B cell (primary cell): ENCODE measurements around the gene RTN4RL1. TPM values are rescaled to one million over a fixed set of nuclear protein-coding genes. Genes with fewer than 3 reads are reported as not detected.

Experiments
- ATAC-seq: fragments of 200-7000 bp; cut with Tn5 transposase; one replicate; pipeline ENCODE4 v1.10.0; 2021; ENCODE audit warnings: low read depth, mild to moderate bottlenecking, moderate number of reproducible peaks, moderate library complexity
- CTCF ChIA-PET: fragments of 350-600 bp; sonication (Branson Sonifier 250); formaldehyde crosslinking; loops from one replicate; lab custom pipeline; 2021; ENCODE audit warnings: antibody characterized with exemption, inconsistent platforms; lab: Charles Lee
- POLR2A ChIA-PET: fragments of 350-600 bp; sonication (Branson Sonifier 250); formaldehyde crosslinking; loops from one replicate; lab custom pipeline; 2021; ENCODE audit warnings: antibody characterized with exemption; lab: Charles Lee
- DNase-seq: peaks from one replicate; pipeline ENCODE4 v3.0.0; 2013
- H2AFZ ChIP-seq: 2 replicates; pipeline ENCODE4 v1.6.1; 2012; ENCODE audit warnings: mild to moderate bottlenecking, low read depth, low read length; ENCODE audit not compliant: insufficient read depth, poor library complexity, severe bottlenecking
- H3K27ac ChIP-seq, 2 donors: 1 replicate in 1 of 2; 2 replicates in 1 of 2; pipeline ENCODE4 v1.5.1; 2012 to 2013; ENCODE audit warnings: low read length in 2 of 2, mild to moderate bottlenecking in 2 of 2, moderate library complexity in 1 of 2
- H3K27me3 ChIP-seq, 4 experiments: fragments of 200-600 bp in 1 of 4; sonication (generic) in 1 of 4; replicated peaks in 1 of 4; 1 replicate in 2 of 4; 2 replicates in 2 of 4; pipeline versions ENCODE4 v1.6.1 to v1.7.0; 2013 to 2016; ENCODE audit warnings: low read length in 3 of 4, mild to moderate bottlenecking in 2 of 4, mixed read lengths in 1 of 4, moderate library complexity in 1 of 4; ENCODE audit not compliant: insufficient read depth in 4 of 4, control insufficient read depth in 3 of 4; ENCODE audit errors: control extremely low read depth in 1 of 4
- H3K36me3 ChIP-seq, 2 experiments: replicated peaks in 1 of 2; 1 replicate in 1 of 2; 2 replicates in 1 of 2; pipeline versions ENCODE4 v1.6.1 to v1.7.1; 2013; ENCODE audit warnings: low read length in 1 of 2; ENCODE audit not compliant: insufficient read depth in 2 of 2, control insufficient read depth in 1 of 2; ENCODE audit errors: control extremely low read depth in 1 of 2, extremely low read depth in 1 of 2
- H3K4me1 ChIP-seq, 2 donors: fragments of 200-600 bp in 1 of 2; sonication (generic) in 1 of 2; 1 replicate in 1 of 2; 2 replicates in 1 of 2; pipeline versions ENCODE4 v1.5.1 to v1.6.1; 2013 to 2017; ENCODE audit warnings: low read length in 2 of 2; ENCODE audit not compliant: control insufficient read depth in 2 of 2, insufficient read depth in 2 of 2
- H3K4me2 ChIP-seq: replicated peaks from 2 replicates; pipeline ENCODE3; 2012; ENCODE audit warnings: mild to moderate bottlenecking, low read depth, low read length; ENCODE audit not compliant: poor library complexity, severe bottlenecking
- H3K4me3 ChIP-seq, 5 experiments: fragments of 200-600 bp in 1 of 5; sonication (generic) in 1 of 5; 1 replicate in 3 of 5; 2 replicates in 2 of 5; pipeline versions ENCODE4 v1.5.1 to v1.7.0; 2011 to 2016; ENCODE audit warnings: low read length in 4 of 5, mild to moderate bottlenecking in 4 of 5, low read depth in 2 of 5, control low read depth in 1 of 5, moderate library complexity in 1 of 5; ENCODE audit not compliant: insufficient read depth in 1 of 5; ENCODE audit errors: control extremely low read depth in 1 of 5, extremely low read depth in 1 of 5
- H3K79me2 ChIP-seq: fragments of 200-600 bp; sonication (generic); one replicate; pipeline ENCODE4 v1.6.0; 2016; ENCODE audit warnings: low read length; ENCODE audit not compliant: control insufficient read depth, insufficient read depth
- H3K9ac ChIP-seq: fragments of 200-600 bp; sonication (generic); 2 replicates; pipeline ENCODE4 v1.6.1; 2017; ENCODE audit warnings: mild to moderate bottlenecking, low read length, moderate library complexity
- H3K9me3 ChIP-seq, 3 donors: one replicate each; pipeline versions ENCODE4 v1.6.1 to v1.7.1; 2013; ENCODE audit warnings: low read length in 2 of 3; ENCODE audit not compliant: control insufficient read depth in 2 of 3, insufficient read depth in 1 of 3; ENCODE audit errors: control extremely low read depth in 1 of 3
- H4K20me1 ChIP-seq: 2 replicates; pipeline ENCODE4 v1.6.0; 2012; ENCODE audit warnings: mild to moderate bottlenecking, low read length; ENCODE audit not compliant: insufficient read depth, control insufficient read depth, poor library complexity, severe bottlenecking
- H3K27ac Mint-ChIP-seq: one replicate; pipeline ENCODE4 v1.8.0; 2021; ENCODE audit warnings: mixed read lengths
- H3K27me3 Mint-ChIP-seq: one replicate; pipeline ENCODE4 v1.8.0; 2021; ENCODE audit warnings: mixed read lengths
- H3K4me1 Mint-ChIP-seq: one replicate; pipeline ENCODE4 v1.8.0; 2021; ENCODE audit warnings: mixed read lengths
- H3K4me3 Mint-ChIP-seq: one replicate; pipeline ENCODE4 v1.8.0; 2021; ENCODE audit warnings: mixed read lengths
- H3K9me3 Mint-ChIP-seq: one replicate; pipeline ENCODE4 v1.8.0; 2022; ENCODE audit warnings: mixed read lengths; ENCODE audit not compliant: insufficient read depth
- EZH2 ChIP-seq: IDR thresholded peaks from 2 replicates; pipeline ENCODE4 v1.6.1; 2012; ENCODE audit warnings: borderline replicate concordance, low read depth, mild to moderate bottlenecking, moderate library complexity, low read length; ENCODE audit not compliant: insufficient read depth, poor library complexity, severe bottlenecking
- WGBS: methylation state at CpG from one replicate; pipeline ENCODE4 v1.1.5; 2013; ENCODE audit warnings: missing lambda C conversion rate; ENCODE audit not compliant: insufficient coverage; 5-methylcytosine and 5-hydroxymethylcytosine counted together
- intact Hi-C: fragments of 100-400 bp; cut with micrococcal nuclease; formaldehyde crosslinking; loops from one replicate; pipeline ENCODE4 v1.10.0; 2022
- polyA plus RNA-seq: library from polyadenylated mRNA; depleted of rRNA; stranded (reverse); fragments of >200 nt; gene quantifications from 2 replicates; pipeline ENCODE4 v1.2.3, GENCODE V29; 2012
- total RNA-seq, 2 donors: library from RNA; stranded (reverse); fragments of 120-200 nt in 1 of 2; gene quantifications; 1 replicate in 1 of 2; 2 replicates in 1 of 2; pipeline versions ENCODE4 v1.2.3 to v1.2.4, GENCODE V29; 2013 to 2022
- TF ChIP-seq, protein P1 (sequence below): fragments of 200-600 bp; IDR thresholded peaks from one replicate; pipeline ENCODE4 v1.8.0; 2022; ENCODE audit warnings: antibody characterized with exemption, mild to moderate bottlenecking

Gene RTN4RL1
- total and polyA plus RNA-seq, 2 donors (not counting 1 experiment from before 2014, with no cell fraction given): 0.03 to 0.07 TPM

DNA sequence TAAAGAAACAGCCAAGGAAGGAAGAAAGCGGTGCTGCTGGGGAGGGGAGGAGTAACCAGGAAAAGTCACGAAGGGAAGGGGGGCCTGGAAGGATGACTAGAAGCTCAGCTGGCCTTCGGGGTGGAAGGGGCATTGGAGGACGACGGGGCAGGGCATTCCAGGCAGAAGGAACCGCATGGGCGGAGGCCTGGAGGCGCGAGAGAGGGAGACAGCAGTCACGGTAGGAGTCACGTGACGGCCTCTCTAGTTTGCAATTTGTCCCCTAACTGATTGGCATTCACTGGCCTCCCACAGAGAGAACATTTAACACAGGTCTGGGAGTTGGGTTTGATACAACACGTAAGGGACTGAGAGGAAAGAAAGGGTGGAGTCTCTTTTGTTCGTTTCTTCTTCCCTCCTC is 63.9 kb downstream of the RTN4RL1 start:
- 93% methylated on average over 10 of the region's 14 CpGs for WGBS
- H3K4me3 Mint-ChIP-seq: no peak overlapping the region
- Histone ChIP-seq H3K4me1 (no peaks in the 10 kb centered on the region), H2AFZ (no peak overlapping the region), H3K36me3 (no peaks in the 10 kb centered on the region), H3K27me3 (peaks cover 0 to 2% (median 0%) of the 10 kb centered on the region in 4 experiments), H4K20me1 (no peaks in the 10 kb centered on the region), H3K9ac (no peak overlapping the region), H3K4me3 (no peak overlapping the region), H3K9me3 (no peaks in the 10 kb centered on the region), H3K79me2 (no peaks in the 10 kb centered on the region), H3K27ac (no peak overlapping the region), H3K4me2 (no peak overlapping the region)
- POLR2A ChIA-PET: no interaction called here
- H3K9me3 Mint-ChIP-seq: no peaks in the 10 kb centered on the region
- H3K4me1 Mint-ChIP-seq: no peaks in the 10 kb centered on the region
- CTCF ChIA-PET: no interaction called here
- no peak overlapping the region for H3K27ac Mint-ChIP-seq
- DNase-seq: no peak
- peaks cover 4% of the 10 kb centered on the region for H3K27me3 Mint-ChIP-seq
- TF ChIP-seq EZH2: no peak
- TF ChIP-seq, protein P1, sequence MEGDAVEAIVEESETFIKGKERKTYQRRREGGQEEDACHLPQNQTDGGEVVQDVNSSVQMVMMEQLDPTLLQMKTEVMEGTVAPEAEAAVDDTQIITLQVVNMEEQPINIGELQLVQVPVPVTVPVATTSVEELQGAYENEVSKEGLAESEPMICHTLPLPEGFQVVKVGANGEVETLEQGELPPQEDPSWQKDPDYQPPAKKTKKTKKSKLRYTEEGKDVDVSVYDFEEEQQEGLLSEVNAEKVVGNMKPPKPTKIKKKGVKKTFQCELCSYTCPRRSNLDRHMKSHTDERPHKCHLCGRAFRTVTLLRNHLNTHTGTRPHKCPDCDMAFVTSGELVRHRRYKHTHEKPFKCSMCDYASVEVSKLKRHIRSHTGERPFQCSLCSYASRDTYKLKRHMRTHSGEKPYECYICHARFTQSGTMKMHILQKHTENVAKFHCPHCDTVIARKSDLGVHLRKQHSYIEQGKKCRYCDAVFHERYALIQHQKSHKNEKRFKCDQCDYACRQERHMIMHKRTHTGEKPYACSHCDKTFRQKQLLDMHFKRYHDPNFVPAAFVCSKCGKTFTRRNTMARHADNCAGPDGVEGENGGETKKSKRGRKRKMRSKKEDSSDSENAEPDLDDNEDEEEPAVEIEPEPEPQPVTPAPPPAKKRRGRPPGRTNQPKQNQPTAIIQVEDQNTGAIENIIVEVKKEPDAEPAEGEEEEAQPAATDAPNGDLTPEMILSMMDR: no peak
- ATAC-seq: no peak
- intact Hi-C loops: no loop called here

DNA sequence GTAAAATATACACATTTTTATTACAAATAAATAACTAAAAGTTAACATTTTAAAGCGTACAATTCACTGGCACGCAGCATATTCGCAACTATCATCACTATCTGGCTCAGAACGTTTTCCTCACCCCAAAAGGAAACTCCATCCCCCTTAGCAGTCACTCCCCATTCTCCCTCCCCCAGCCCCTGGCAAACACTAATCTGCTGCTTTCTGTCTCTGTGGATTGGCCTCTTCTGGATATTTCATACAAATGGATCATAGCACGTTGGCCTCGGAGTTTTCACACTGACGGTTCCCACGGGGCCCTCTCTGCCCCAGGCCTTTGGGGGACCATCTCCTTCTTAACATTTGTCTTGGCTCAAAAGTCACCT is 64.6 kb downstream of the RTN4RL1 start:
- Histone ChIP-seq H4K20me1 (no peaks in the 10 kb centered on the region), H3K36me3 (no peaks in the 10 kb centered on the region), H3K9me3 (no peaks in the 10 kb centered on the region), H2AFZ (no peak overlapping the region), H3K4me1 (no peaks in the 10 kb centered on the region), H3K27me3 (no peaks in the 10 kb centered on the region), H3K27ac (no peak overlapping the region), H3K79me2 (no peaks in the 10 kb centered on the region), H3K4me3 (no peak overlapping the region), H3K9ac (no peak overlapping the region), H3K4me2 (no peak overlapping the region)
- Mint-ChIP-seq H3K27ac (no peak overlapping the region), H3K4me3 (no peak overlapping the region), H3K27me3 (peaks cover 4% of the 10 kb centered on the region), H3K9me3 (no peaks in the 10 kb centered on the region), H3K4me1 (no peaks in the 10 kb centered on the region)
- POLR2A ChIA-PET: no interaction called here
- WGBS: 86% methylated on average over 8 of the region's 8 CpGs
- CTCF ChIA-PET: no interaction called here
- DNase-seq: no peak
- intact Hi-C loops: no loop called here
- no peak for ATAC-seq
- no peak for TF ChIP-seq EZH2
- TF ChIP-seq, protein P1: no peak
